Gastrocnemius medialis (tissue), 4 donors: ENCODE measurements around the gene SH3PXD2B. TPM values are rescaled to one million over a fixed set of nuclear protein-coding genes. Genes with fewer than 3 reads are reported as not detected.
A peak's percentile ranks its signal among the peaks of the same experiment; 100 is the strongest.

Source experiments
- ATAC-seq, 2 donors: fragments of 150-250 bp; one replicate each; pipeline ENCODE4 v1.9.1; 2016
- DNase-seq, 2 donors: peaks; one replicate each; pipeline ENCODE4 v3.0.0-alpha.2; 2019
- H3K27ac ChIP-seq, 4 donors: fragments of 200-600 bp; sonication (generic); 1 replicate in 1 of 4; 2 replicates in 3 of 4; pipeline ENCODE4 v1.5.1; 2016 to 2018; ENCODE audit warnings: mild to moderate bottlenecking in 2 of 4, moderate library complexity in 1 of 4
- H3K27me3 ChIP-seq, 3 donors: fragments of 200-600 bp; sonication (generic) in 2 of 3; 1 replicate in 1 of 3; 2 replicates in 2 of 3; pipeline versions ENCODE4 v1.5.1 to v1.6.0; 2016 to 2019; ENCODE audit warnings: mild to moderate bottlenecking in 1 of 3, moderate library complexity in 1 of 3
- H3K36me3 ChIP-seq, 2 donors: fragments of 200-600 bp; sonication (generic) in 1 of 2; one replicate each; pipeline ENCODE4 v1.5.1; 2017 to 2018
- H3K4me1 ChIP-seq, 2 donors: fragments of 200-600 bp; sonication (generic) in 1 of 2; one replicate each; pipeline ENCODE4 v1.5.1; 2016 to 2017; ENCODE audit warnings: mild to moderate bottlenecking in 2 of 2
- H3K4me3 ChIP-seq, 4 donors: fragments of 200-600 bp; sonication (generic) in 3 of 4; 1 replicate in 1 of 4; 2 replicates in 3 of 4; pipeline ENCODE4 v1.5.1; 2016 to 2019; ENCODE audit warnings: mild to moderate bottlenecking in 2 of 4
- H3K9me3 ChIP-seq, 3 donors: fragments of 200-600 bp; sonication (generic) in 2 of 3; 1 replicate in 1 of 3; 2 replicates in 2 of 3; pipeline ENCODE4 v1.5.1; 2016 to 2019
- POLR2A ChIP-seq, 2 donors: fragments of 450-650 bp; IDR thresholded peaks; one replicate each; pipeline ENCODE4 v1.6.1; 2017; ENCODE audit warnings: antibody characterized with exemption in 2 of 2, mild to moderate bottlenecking in 2 of 2, moderate library complexity in 2 of 2
- in situ Hi-C, 4 donors: fragments of 200-750 bp; cut with MboI; loops; one replicate each; pipeline versions ENCODE4 v1.15.0 to v1.8.0; 2017; ENCODE audit warnings: low sequenced_read_pairs in 4 of 4
- intact Hi-C: fragments of 100-400 bp; cut with DNase I; formaldehyde crosslinking; loops from one replicate; pipeline ENCODE4 v1.15.1; 2023; ENCODE audit warnings: low total_unique reads
- total RNA-seq, 4 donors: library from RNA; depleted of rRNA; stranded (reverse); fragments of >200 nt; gene quantifications; one replicate each; pipeline versions ENCODE4 v1.1.0 to v1.2.3, GENCODE V29; 2016
- TF ChIP-seq, protein P1 (sequence below), 5 experiments: fragments of 450-650 bp in 3 of 5; fragments of 200-600 bp in 2 of 5; sonication (generic) in 2 of 5; IDR thresholded peaks in 4 of 5; conservative IDR thresholded peaks in 1 of 5; 1 replicate in 4 of 5; 2 replicates in 1 of 5; pipeline ENCODE4 v1.5.1; 2016 to 2019; ENCODE audit warnings: antibody characterized with exemption in 5 of 5, mild to moderate bottlenecking in 3 of 5, moderate library complexity in 3 of 5

The SH3PXD2B gene
- total RNA-seq, 4 donors from 2014 or later: 2.7 to 10.2 (median 4.2) TPM

DNA sequence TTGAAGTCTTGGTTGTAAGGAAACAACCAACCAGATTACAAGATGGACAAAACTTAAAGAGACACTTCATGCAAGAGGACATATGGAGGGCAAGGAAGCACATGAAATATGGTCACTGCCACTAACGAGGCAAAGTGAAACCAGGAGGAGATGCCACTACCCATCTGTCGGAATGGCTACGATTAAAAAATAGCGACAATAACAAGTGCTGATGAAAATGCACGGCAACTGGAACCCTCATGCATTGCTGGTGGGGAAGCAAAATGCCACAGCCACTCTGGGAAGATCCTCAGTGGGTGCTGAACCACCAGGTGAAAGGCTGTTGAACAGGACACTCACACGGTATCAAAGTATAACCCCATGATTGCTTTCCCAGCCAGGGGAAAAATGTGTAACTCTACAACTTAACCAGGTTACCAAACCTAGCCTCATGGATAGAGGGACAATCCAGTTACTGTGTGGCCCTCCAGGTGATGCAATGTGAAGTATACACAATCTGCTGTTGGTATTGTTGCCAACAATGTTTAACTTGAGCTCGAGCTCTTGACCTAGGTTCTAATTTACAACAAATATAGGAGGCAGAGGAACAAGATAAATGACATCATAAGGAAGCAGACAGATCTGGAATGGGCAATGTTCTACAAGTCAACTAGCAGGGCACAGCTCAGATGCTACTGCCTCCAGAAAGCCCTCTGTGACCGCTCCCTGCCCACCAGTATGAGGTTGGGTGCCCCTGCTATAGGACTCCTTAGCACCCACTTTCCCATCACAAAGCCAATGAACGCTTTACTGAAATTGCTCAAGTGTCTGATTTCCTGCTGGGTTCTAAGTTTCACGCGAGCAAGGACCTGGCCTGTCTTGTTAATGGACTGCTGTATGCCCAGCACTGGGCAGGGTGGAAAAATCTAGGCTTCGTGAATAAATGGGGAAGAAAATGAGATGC is 25.8 kb downstream of the SH3PXD2B start:
- in situ Hi-C loops: no loop called here

DNA sequence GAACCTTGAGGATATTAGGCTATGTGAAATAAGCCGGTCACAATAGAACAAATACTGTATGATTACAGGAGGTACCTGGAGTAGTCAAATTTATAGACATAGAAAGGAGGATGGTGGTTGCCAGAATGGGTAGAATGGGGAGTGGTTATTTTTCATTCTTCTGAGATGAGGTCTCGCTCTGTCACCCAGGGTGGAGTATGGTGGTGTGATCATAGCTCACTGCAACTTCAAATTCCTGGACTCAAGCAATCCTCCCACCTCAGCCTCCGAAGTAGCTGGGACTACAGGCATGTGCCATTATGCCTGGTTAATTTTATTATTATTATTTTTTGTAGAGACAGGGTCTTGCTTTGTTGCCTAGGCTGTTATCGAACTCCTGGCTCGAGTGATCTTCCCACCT is 27.1 kb downstream of the SH3PXD2B start:
- Histone ChIP-seq H3K4me1 (peaks cover 0 to 9% of the 10 kb centered on the region in 2 donors), H3K9me3 (no peaks in the 10 kb centered on the region), H3K4me3 (no peak overlapping the region), H3K27me3 (no peaks in the 10 kb centered on the region), H3K36me3 (no peaks in the 10 kb centered on the region), H3K27ac (peak overlapping the region; percentile 36 to 68 (median 65))
- no peak for ATAC-seq
- TF ChIP-seq POLR2A (IDR thresholded peaks at IDR 0.05): no peak
- TF ChIP-seq, protein P1, sequence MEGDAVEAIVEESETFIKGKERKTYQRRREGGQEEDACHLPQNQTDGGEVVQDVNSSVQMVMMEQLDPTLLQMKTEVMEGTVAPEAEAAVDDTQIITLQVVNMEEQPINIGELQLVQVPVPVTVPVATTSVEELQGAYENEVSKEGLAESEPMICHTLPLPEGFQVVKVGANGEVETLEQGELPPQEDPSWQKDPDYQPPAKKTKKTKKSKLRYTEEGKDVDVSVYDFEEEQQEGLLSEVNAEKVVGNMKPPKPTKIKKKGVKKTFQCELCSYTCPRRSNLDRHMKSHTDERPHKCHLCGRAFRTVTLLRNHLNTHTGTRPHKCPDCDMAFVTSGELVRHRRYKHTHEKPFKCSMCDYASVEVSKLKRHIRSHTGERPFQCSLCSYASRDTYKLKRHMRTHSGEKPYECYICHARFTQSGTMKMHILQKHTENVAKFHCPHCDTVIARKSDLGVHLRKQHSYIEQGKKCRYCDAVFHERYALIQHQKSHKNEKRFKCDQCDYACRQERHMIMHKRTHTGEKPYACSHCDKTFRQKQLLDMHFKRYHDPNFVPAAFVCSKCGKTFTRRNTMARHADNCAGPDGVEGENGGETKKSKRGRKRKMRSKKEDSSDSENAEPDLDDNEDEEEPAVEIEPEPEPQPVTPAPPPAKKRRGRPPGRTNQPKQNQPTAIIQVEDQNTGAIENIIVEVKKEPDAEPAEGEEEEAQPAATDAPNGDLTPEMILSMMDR (IDR thresholded peaks at IDR 0.05 in 4 of 5, conservative IDR thresholded peaks at IDR 0.05 in 1 of 5): no peak
- intact Hi-C loops: no loop called here
- in situ Hi-C loops: no loop called here
- no peak for DNase-seq

More for the DNA sequence above, 25.8 kb downstream of the SH3PXD2B start:
- Histone ChIP-seq H3K27me3 (no peaks in the 10 kb centered on the region), H3K4me1 (peaks cover 0 to 9% of the 10 kb centered on the region in 2 donors), H3K9me3 (no peaks in the 10 kb centered on the region), H3K27ac (peak overlapping the region; percentile 65 to 74 (median 69)), H3K4me3 (no peak overlapping the region), H3K36me3 (no peaks in the 10 kb centered on the region)
- no peak for TF ChIP-seq POLR2A (IDR thresholded peaks at IDR 0.05)
- DNase-seq (no peak), ATAC-seq (no peak)
- intact Hi-C loops: no loop called here

DNA sequence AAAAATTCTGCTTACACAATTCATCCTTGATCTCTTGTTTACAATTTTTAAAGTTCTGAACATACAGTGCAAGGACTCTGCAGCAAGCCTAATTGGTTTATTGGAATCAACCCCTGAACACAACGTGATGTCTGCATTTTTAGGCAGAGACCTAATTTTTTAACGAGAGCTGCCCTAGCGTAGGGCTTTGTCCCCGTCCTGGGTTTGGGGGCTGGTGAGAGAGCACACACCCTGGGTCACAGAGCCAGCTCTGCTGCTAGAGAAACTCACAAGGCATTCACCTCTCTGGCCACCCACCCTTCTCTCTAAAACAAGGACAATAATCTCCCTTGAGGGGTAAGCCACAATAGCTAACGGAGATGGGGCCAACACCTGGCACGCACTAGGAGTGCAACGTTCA is 28.2 kb downstream of the SH3PXD2B start:
- DNase-seq: no peak
- intact Hi-C loops: no loop called here
- TF ChIP-seq, protein P1 (IDR thresholded peaks at IDR 0.05 in 4 of 5, conservative IDR thresholded peaks at IDR 0.05 in 1 of 5): no peak
- no peak for TF ChIP-seq POLR2A (IDR thresholded peaks at IDR 0.05)
- in situ Hi-C loops: no loop called here
- Histone ChIP-seq H3K36me3 (no peaks in the 10 kb centered on the region), H3K4me1 (peaks cover 0 to 12% of the 10 kb centered on the region in 2 donors), H3K27me3 (no peaks in the 10 kb centered on the region), H3K27ac (peak overlapping the region in 3 of 4 donors; percentile 64 to 69 (median 66)), H3K4me3 (no peak overlapping the region), H3K9me3 (no peaks in the 10 kb centered on the region)
- ATAC-seq: peak; percentile 43 to 54

DNA sequence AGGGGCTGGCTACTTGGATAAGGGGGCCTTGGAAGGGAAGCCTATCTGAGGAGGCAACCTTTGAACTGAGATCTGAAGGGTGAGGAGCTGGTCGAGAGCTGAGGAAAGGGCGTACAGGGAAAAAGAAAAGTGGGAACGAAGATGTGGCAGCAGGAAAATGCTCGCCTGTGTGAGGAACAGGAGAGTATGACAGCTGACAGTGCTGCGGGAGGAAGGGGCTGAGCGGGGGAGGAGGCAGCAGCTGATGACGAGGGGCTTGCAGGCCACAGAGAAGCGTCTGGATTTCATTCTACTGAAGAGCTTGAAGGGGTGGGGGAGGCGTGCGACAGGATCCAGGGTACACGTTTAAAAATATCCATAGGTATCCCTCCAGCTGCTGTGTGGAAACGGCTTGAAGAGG is 28.9 kb downstream of the SH3PXD2B start:
- in situ Hi-C loops (no loop called here), intact Hi-C loops (no loop called here)
- Histone ChIP-seq H3K27ac (peak overlapping the region in 3 of 4 donors; percentile 13 to 64 (median 32)), H3K4me3 (no peak overlapping the region), H3K4me1 (peaks cover 0 to 16% of the 10 kb centered on the region in 2 donors), H3K9me3 (no peaks in the 10 kb centered on the region), H3K27me3 (no peaks in the 10 kb centered on the region), H3K36me3 (no peaks in the 10 kb centered on the region)
- DNase-seq: no peak
- ATAC-seq: no peak
- TF ChIP-seq, protein P1 (IDR thresholded peaks at IDR 0.05 in 4 of 5, conservative IDR thresholded peaks at IDR 0.05 in 1 of 5): no peak
- TF ChIP-seq POLR2A (IDR thresholded peaks at IDR 0.05): no peak

DNA sequence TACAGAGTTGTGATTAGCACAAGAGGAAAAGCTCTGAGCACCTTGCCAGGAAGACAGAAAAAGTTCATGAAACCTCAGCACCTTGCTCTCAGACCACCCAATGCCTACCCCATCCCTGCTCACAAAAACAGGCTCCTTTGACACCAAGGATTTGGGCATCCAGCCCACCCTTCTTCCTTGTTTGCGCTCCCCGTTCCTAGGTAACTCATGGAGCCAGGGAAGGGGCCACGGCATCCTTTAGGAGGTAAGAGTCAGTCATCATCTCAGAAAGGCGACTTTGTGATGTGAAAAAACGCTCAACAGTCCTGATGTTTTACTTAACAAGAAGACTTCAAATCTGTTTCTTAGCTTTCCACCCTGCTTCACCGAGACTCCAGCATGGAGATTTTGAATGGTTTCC is 29.5 kb downstream of the SH3PXD2B start:
- H3K27ac ChIP-seq: peak overlapping the region in 3 of 4 donors; percentile 13 to 64 (median 32)
- peaks cover 0 to 22% of the 10 kb centered on the region in 2 donors for H3K4me1 ChIP-seq
- H3K9me3 ChIP-seq: no peaks in the 10 kb centered on the region
- no peaks in the 10 kb centered on the region for H3K27me3 ChIP-seq
- DNase-seq (no peak), ATAC-seq (no peak)
- in situ Hi-C loops (no loop called here), intact Hi-C loops (no loop called here)
- H3K4me3 ChIP-seq: no peak overlapping the region
- TF ChIP-seq, protein P1 (IDR thresholded peaks at IDR 0.05 in 4 of 5, conservative IDR thresholded peaks at IDR 0.05 in 1 of 5): no peak
- no peak for TF ChIP-seq POLR2A (IDR thresholded peaks at IDR 0.05)
- no peaks in the 10 kb centered on the region for H3K36me3 ChIP-seq
